Stimulated activated CD4-positive, alpha-beta T cell treated with anti-CD3 and anti-CD28 coated beads, TNF-alpha, amount 100 ng/mL, for 48 hours (primary cell): ENCODE results near the gene ACOT9.
"Not testable (repeated sequence)": the region's sequence is repeated elsewhere in the genome, so short reads cannot be mapped to it uniquely, and the experiment has no call there.

Source experiments
- DNase-seq, 3 donors: peaks; one replicate each; pipeline ENCODE4 v3.0.0-alpha.2; 2020; ENCODE audit warnings: low read depth in 3 of 3

Gene ACOT9

GRCh38 chrX:23694606-23695005 lies 48.5 kb downstream of the ACOT9 start:
- DNase-seq: peak in 2 of 3 donors; percentile 1 to 17

- DNase-seq: no peak
Observed at GRCh38 chrX:23692166-23692565, 50.9 kb downstream of the ACOT9 start.

GRCh38 chrX:23676486-23676885 lies 66.6 kb downstream of the ACOT9 start:
- DNase-seq: not testable (repeated sequence)

GRCh38 chrX:23673108-23673507 lies 70.0 kb downstream of the ACOT9 start:
- DNase-seq: no peak

GRCh38 chrX:23670528-23670927 lies 72.5 kb downstream of the ACOT9 start:
- DNase-seq: no peak

- DNase-seq: no peak
Observed at GRCh38 chrX:23668335-23668734, 74.7 kb downstream of the ACOT9 start.

GRCh38 chrX:23667239-23668177 lies 75.6 kb downstream of the ACOT9 start, which contains the start of gene PRDX4:
Gene PRDX4 (plus strand): TSS chrX:23667493. CDS start chrX:23667571, 78 bp downstream.
- peak; percentile 58 to 72 (median 63) for DNase-seq

GRCh38 chrX:23666282-23666681 lies 76.8 kb downstream of the ACOT9 start:
- no peak for DNase-seq

GRCh38 chrX:23664496-23664895 lies 78.6 kb downstream of the ACOT9 start:
- no peak for DNase-seq

- DNase-seq: no peak
Observed at GRCh38 chrX:23662853-23663252, 80.2 kb downstream of the ACOT9 start.

- no peak for DNase-seq
Observed at GRCh38 chrX:23662187-23662586, 80.9 kb downstream of the ACOT9 start.

- DNase-seq: no peak
Observed at GRCh38 chrX:23661671-23662070, 81.4 kb downstream of the ACOT9 start.

- DNase-seq: no peak
Observed at GRCh38 chrX:23660766-23661132, 82.3 kb downstream of the ACOT9 start.

GRCh38 chrX:23660083-23660765 lies 82.9 kb downstream of the ACOT9 start:
- not testable (repeated sequence) for DNase-seq

GRCh38 chrX:23659339-23659738 lies 83.7 kb downstream of the ACOT9 start:
- DNase-seq: no peak

GRCh38 chrX:23656684-23657083 lies 86.4 kb downstream of the ACOT9 start:
- DNase-seq: no peak

GRCh38 chrX:23656091-23656490 lies 87.0 kb downstream of the ACOT9 start:
- DNase-seq: no peak
